ENCODE results near the gene GP2.
A peak's percentile ranks its signal among the peaks of the same experiment; 100 is the strongest.

GP2 gene

GRCh38 chr16:20349615-20350014, 22.3 kb upstream of the GP2 start:
- TF ChIP-seq Cebpa-rat (IDR thresholded peaks at IDR 0.05): no peak
- H3K27ac ChIP-seq: no peak overlapping the region
- H3K27me3 ChIP-seq: no peaks in the 10 kb centered on the region
- H3K9me3 ChIP-seq (replicated peaks in 1 of 11): no peaks in the 10 kb centered on the region
- no peak overlapping the region for H3K9ac ChIP-seq
- no peaks in the 10 kb centered on the region for H4K20me1 ChIP-seq
- H3K4me1 ChIP-seq: no peaks in the 10 kb centered on the region
- H3K36me3 ChIP-seq: no peaks in the 10 kb centered on the region
- no peak overlapping the region for H3K4me2 ChIP-seq
- no peak overlapping the region for H3K4me3 ChIP-seq

GRCh38 chr16:20348365-20349185, 21.3 kb upstream of the GP2 start:
- no peaks in the 10 kb centered on the region for H4K20me1 ChIP-seq
- H3K36me3 ChIP-seq: no peaks in the 10 kb centered on the region

GRCh38 chr16:20347666-20348364, 20.5 kb upstream of the GP2 start:
- Histone ChIP-seq H3K9me3 (replicated peaks in 1 of 11) (no peaks in the 10 kb centered on the region), H3K4me1 (no peaks in the 10 kb centered on the region), H3K36me3 (no peaks in the 10 kb centered on the region), H3K27ac (no peak overlapping the region), H4K20me1 (no peaks in the 10 kb centered on the region), H3K4me3 (no peak overlapping the region), H3K9ac (no peak overlapping the region), H3K27me3 (no peaks in the 10 kb centered on the region), H3K4me2 (no peak overlapping the region)
- TF ChIP-seq Cebpa-rat (IDR thresholded peaks at IDR 0.05): no peak

More at GRCh38 chr16:20348365-20349185, 21.3 kb upstream of the GP2 start:
- H3K9ac ChIP-seq: no peak overlapping the region
- no peaks in the 10 kb centered on the region for H3K27me3 ChIP-seq
- H3K4me1 ChIP-seq: no peaks in the 10 kb centered on the region
- H3K4me3 ChIP-seq: no peak overlapping the region
- H3K4me2 ChIP-seq: no peak overlapping the region
- H3K9me3 ChIP-seq (replicated peaks in 1 of 11): no peaks in the 10 kb centered on the region
- no peak for TF ChIP-seq Cebpa-rat (IDR thresholded peaks at IDR 0.05)
- H3K27ac ChIP-seq: no peak overlapping the region

GRCh38 chr16:20344611-20345010, 17.3 kb upstream of the GP2 start:
- H3K9ac ChIP-seq: no peak overlapping the region
- no peaks in the 10 kb centered on the region for H3K27me3 ChIP-seq
- no peaks in the 10 kb centered on the region for H4K20me1 ChIP-seq
- no peak overlapping the region for H3K4me3 ChIP-seq
- no peak overlapping the region for H3K27ac ChIP-seq
- no peaks in the 10 kb centered on the region for H3K36me3 ChIP-seq
- H3K4me1 ChIP-seq: no peaks in the 10 kb centered on the region
- no peaks in the 10 kb centered on the region for H3K9me3 ChIP-seq (replicated peaks in 1 of 11)
- TF ChIP-seq Cebpa-rat (IDR thresholded peaks at IDR 0.05): no peak
- H3K4me2 ChIP-seq: no peak overlapping the region

DNA sequence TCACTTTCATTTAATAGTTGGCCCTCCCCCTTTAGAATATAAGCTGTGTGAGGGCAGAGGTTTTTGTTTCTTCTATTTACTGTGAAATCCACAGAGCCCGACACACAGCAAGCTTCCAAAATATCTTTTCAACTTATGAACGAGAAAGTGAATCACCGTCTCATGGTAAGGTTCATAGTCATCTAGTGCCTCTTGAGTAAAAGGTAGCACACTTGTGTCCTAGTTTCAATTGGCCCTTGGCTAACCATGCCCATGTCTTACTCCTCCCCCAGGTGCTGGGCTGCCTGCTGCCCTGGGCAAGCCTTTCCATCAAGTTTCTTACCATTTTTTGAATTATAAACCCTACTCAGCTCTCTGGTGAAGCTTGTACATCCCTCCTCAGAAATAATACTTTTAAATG, 12.4 kb upstream of the GP2 start:
- Histone ChIP-seq H4K20me1 (no peaks in the 10 kb centered on the region), H3K4me3 (no peak overlapping the region), H3K4me1 (peaks cover 0 to 13% (median 9%) of the 10 kb centered on the region in 10 experiments; a peak in 13 of 20 replicates), H3K36me3 (no peaks in the 10 kb centered on the region), H3K27ac (no peak overlapping the region), H3K4me2 (no peak overlapping the region), H3K9ac (no peak overlapping the region), H3K9me3 (replicated peaks in 1 of 11) (no peaks in the 10 kb centered on the region), H3K27me3 (no peaks in the 10 kb centered on the region)
- no peak for TF ChIP-seq Cebpa-rat (IDR thresholded peaks at IDR 0.05)

DNA sequence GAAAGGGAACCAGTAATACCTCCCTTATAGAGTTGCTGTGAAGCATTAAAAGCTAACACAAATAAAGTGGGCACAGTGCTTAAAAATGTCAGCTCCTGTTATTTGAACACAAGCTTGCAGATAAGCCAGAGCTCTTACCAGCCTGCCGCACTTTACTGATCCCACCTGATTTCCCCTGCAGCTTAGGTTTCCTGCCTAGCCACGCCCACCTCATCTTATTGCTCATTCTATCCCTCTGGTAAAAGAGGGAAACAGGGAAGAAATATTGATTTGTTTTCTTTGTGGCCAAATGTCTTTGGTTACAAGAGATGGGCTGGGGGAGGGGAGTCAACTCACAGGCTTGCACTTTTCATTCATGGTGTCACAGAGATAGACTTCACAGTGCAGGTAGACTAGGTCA, 9.6 kb upstream of the GP2 start:
- Histone ChIP-seq H3K27me3 (no peaks in the 10 kb centered on the region), H3K4me1 (peaks cover 0 to 13% (median 9%) of the 10 kb centered on the region in 10 experiments; a peak in 13 of 20 replicates), H3K4me3 (no peak overlapping the region), H3K4me2 (peak overlapping the region in 7 of 11 experiments; percentile 5 to 39 (median 14); a peak in 10 of 22 replicates), H3K9me3 (replicated peaks in 1 of 11) (no peaks in the 10 kb centered on the region), H3K27ac (peak overlapping the region in 2 of 11 experiments; percentile 1 to 3; a peak in 2 of 22 replicates), H3K36me3 (no peaks in the 10 kb centered on the region), H3K9ac (no peak overlapping the region), H4K20me1 (no peaks in the 10 kb centered on the region)
- TF ChIP-seq Cebpa-rat (IDR thresholded peaks at IDR 0.05): no peak

DNA sequence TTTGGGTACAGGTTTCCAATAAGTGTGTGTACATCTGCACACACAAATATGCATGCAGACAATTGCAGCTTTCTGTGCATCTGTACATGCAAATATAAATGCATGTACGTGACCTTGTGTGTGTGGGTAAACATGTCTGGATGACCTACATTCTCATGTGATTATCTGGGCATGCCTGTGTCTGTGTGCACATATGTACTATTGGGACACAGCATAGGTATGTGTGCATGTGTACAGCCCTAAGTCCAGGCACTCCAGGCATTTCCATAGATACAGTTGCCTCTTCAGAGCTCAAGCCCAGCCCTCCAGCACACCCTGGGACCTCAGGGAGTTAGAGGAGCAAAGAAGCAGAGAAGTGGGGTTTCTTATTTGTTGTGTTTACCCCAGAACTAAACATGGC, 7.1 kb upstream of the GP2 start:
- TF ChIP-seq Cebpa-rat (IDR thresholded peaks at IDR 0.05): no peak
- Histone ChIP-seq H3K4me3 (no peak overlapping the region), H3K4me1 (peaks cover 0 to 13% (median 9%) of the 10 kb centered on the region in 10 experiments; a peak in 13 of 20 replicates), H3K27me3 (no peaks in the 10 kb centered on the region), H3K36me3 (no peaks in the 10 kb centered on the region), H3K9ac (no peak overlapping the region), H4K20me1 (no peaks in the 10 kb centered on the region), H3K27ac (no peak overlapping the region), H3K4me2 (no peak overlapping the region), H3K9me3 (replicated peaks in 1 of 11) (no peaks in the 10 kb centered on the region)

- TF ChIP-seq Cebpa-rat (IDR thresholded peaks at IDR 0.05): no peak
Measured at GRCh38 chr16:20333120-20333519, 5.8 kb upstream of the GP2 start.

DNA sequence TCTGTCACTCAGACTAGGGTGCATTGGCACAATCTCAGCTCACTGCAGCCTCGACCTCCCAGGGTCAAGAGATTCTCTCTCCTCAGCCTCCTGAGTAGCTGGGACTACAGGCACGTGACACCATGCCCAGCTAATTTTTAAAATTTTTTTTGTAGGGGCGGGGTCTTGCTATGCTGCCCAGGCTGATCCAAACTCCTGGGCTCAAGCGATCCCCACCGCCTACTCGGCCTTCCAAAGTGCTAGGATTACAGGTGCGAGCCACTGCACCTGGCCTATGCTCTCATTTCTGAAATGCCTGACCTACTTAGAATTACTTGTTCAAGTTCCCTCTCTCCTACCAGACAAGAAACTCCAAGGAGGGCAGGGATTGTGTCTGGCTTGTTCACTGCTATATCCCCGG, 5.1 kb upstream of the GP2 start:
- TF ChIP-seq Cebpa-rat (IDR thresholded peaks at IDR 0.05): no peak
- H3K4me2 ChIP-seq: no peak overlapping the region
- peaks cover 0 to 7% (median 7%) of the 10 kb centered on the region in 10 experiments; a peak in 13 of 20 replicates for H3K4me1 ChIP-seq
- H3K27me3 ChIP-seq: no peaks in the 10 kb centered on the region
- no peak overlapping the region for H3K4me3 ChIP-seq
- no peaks in the 10 kb centered on the region for H3K9me3 ChIP-seq (replicated peaks in 1 of 11)
- H3K27ac ChIP-seq: no peak overlapping the region
- H3K36me3 ChIP-seq: no peaks in the 10 kb centered on the region
- no peak overlapping the region for H3K9ac ChIP-seq
- no peaks in the 10 kb centered on the region for H4K20me1 ChIP-seq

More at GRCh38 chr16:20333120-20333519, 5.8 kb upstream of the GP2 start:
- Histone ChIP-seq H3K4me3 (no peak overlapping the region), H3K36me3 (no peaks in the 10 kb centered on the region), H3K4me1 (peaks cover 0 to 13% (median 9%) of the 10 kb centered on the region in 10 experiments; a peak in 13 of 20 replicates), H3K9me3 (replicated peaks in 1 of 11) (no peaks in the 10 kb centered on the region), H4K20me1 (no peaks in the 10 kb centered on the region), H3K4me2 (no peak overlapping the region), H3K27ac (no peak overlapping the region), H3K27me3 (no peaks in the 10 kb centered on the region), H3K9ac (no peak overlapping the region)
